DOHH2 (cell line): Measurements from ENCODE around the gene COL4A2.

Source experiments
- H3F3A ChIP-seq: fragments of 200-600 bp; sonication (generic), shearing (Covaris generic); 2 replicates; pipeline ENCODE4 v1.6.0; 2016; ENCODE audit warnings: antibody characterized with exemption, mild to moderate bottlenecking; ENCODE audit not compliant: control insufficient read depth, insufficient read depth
- H3K27ac ChIP-seq: fragments of 200-600 bp; sonication (generic); 2 replicates; pipeline ENCODE4 v1.5.1; 2014; ENCODE audit warnings: low read depth, mild to moderate bottlenecking, low read length, moderate library complexity
- H3K27me3 ChIP-seq: fragments of 200-600 bp; sonication (generic); 2 replicates; pipeline ENCODE4 v1.6.1; 2014; ENCODE audit warnings: mild to moderate bottlenecking, low read length, mixed read lengths; ENCODE audit not compliant: control insufficient read depth
- H3K36me3 ChIP-seq: fragments of 200-600 bp; sonication (generic); 2 replicates; pipeline ENCODE4 v1.6.1; 2014; ENCODE audit warnings: mild to moderate bottlenecking, low read length, moderate library complexity, mixed read lengths; ENCODE audit not compliant: control insufficient read depth
- H3K4me1 ChIP-seq: fragments of 200-600 bp; sonication (generic); 2 replicates; pipeline ENCODE4 v1.6.1; 2014; ENCODE audit warnings: mild to moderate bottlenecking, low read length, mixed read lengths; ENCODE audit not compliant: control insufficient read depth
- H3K4me2 ChIP-seq: fragments of 200-600 bp; sonication (generic); 2 replicates; pipeline ENCODE4 v1.6.0; 2014; ENCODE audit warnings: mild to moderate bottlenecking, low read length, moderate library complexity
- H3K4me3 ChIP-seq: fragments of 200-600 bp; sonication (generic); 2 replicates; pipeline ENCODE4 v1.5.1; 2014; ENCODE audit warnings: mild to moderate bottlenecking, low read length, mixed read lengths
- H3K79me2 ChIP-seq: fragments of 200-600 bp; sonication (generic); 2 replicates; pipeline ENCODE4 v1.6.1; 2014; ENCODE audit warnings: mild to moderate bottlenecking, low read length, mixed read lengths; ENCODE audit not compliant: control insufficient read depth
- H3K9me2 ChIP-seq: fragments of 200-600 bp; sonication (generic); replicated peaks from 2 replicates; pipeline ENCODE4 v1.6.1; 2014; ENCODE audit warnings: mild to moderate bottlenecking, low read length, mixed read lengths; ENCODE audit not compliant: control insufficient read depth
- H3K9me3 ChIP-seq: fragments of 200-600 bp; sonication (generic); 2 replicates; pipeline ENCODE4 v1.6.1; 2014; ENCODE audit warnings: antibody characterized with exemption, low read length, mixed read lengths; ENCODE audit not compliant: control insufficient read depth, insufficient read depth
- H4K20me1 ChIP-seq: fragments of 200-600 bp; sonication (generic); 2 replicates; pipeline ENCODE4 v1.6.0; 2014; ENCODE audit warnings: low read depth, mild to moderate bottlenecking, antibody characterized with exemption, low read length, moderate library complexity; ENCODE audit not compliant: control insufficient read depth, insufficient read depth
- CTCF ChIP-seq: fragments of 200-600 bp; sonication (generic); IDR thresholded peaks from one replicate; pipeline ENCODE4 v1.5.1; 2014; ENCODE audit warnings: antibody characterized with exemption, mild to moderate bottlenecking, low read depth, low read length; ENCODE audit not compliant: poor library complexity, severe bottlenecking
- EZH2phosphoT487 ChIP-seq: fragments of 200-600 bp; sonication (generic); IDR thresholded peaks from 2 replicates; pipeline ENCODE4 v1.6.1; 2017; ENCODE audit warnings: borderline replicate concordance, mild to moderate bottlenecking, antibody characterized with exemption, low read length, moderate library complexity, mixed read lengths

COL4A2 gene

GRCh38 chr13:110262508-110263291 is 44.4 kb upstream of the COL4A2 start:
- H3K4me3 ChIP-seq, result no peak overlapping the region
- H4K20me1 ChIP-seq, result no peaks in the 10 kb centered on the region
- H3K27ac ChIP-seq, result no peak overlapping the region

GRCh38 chr13:110263404-110263803 is 43.7 kb upstream of the COL4A2 start:
- no peaks in the 10 kb centered on the region for H3K9me3 ChIP-seq
- no peaks in the 10 kb centered on the region for H3K79me2 ChIP-seq
- H4K20me1 ChIP-seq, result no peaks in the 10 kb centered on the region
- H3K27me3 ChIP-seq, result no peaks in the 10 kb centered on the region; the same call in 1 of the 2 replicates
- TF ChIP-seq EZH2phosphoT487, result no peak
- no peak for TF ChIP-seq CTCF
- no peak overlapping the region for H3K27ac ChIP-seq
- H3K36me3 ChIP-seq, result no peaks in the 10 kb centered on the region
- H3K9me2 ChIP-seq, result no peaks in the 10 kb centered on the region
- no peak overlapping the region for H3K4me3 ChIP-seq
- H3K4me2 ChIP-seq, result no peak overlapping the region
- H3K4me1 ChIP-seq, result no peaks in the 10 kb centered on the region
- H3F3A ChIP-seq, result no peaks in the 10 kb centered on the region

More at GRCh38 chr13:110262508-110263291, 44.4 kb upstream of the COL4A2 start:
- Histone ChIP-seq H3F3A (no peaks in the 10 kb centered on the region), H3K36me3 (no peaks in the 10 kb centered on the region), H3K4me1 (no peaks in the 10 kb centered on the region), H3K27me3 (no peaks in the 10 kb centered on the region; the same call in 1 of the 2 replicates), H3K4me2 (no peak overlapping the region), H3K9me2 (no peaks in the 10 kb centered on the region), H3K9me3 (no peaks in the 10 kb centered on the region), H3K79me2 (no peaks in the 10 kb centered on the region)
- TF ChIP-seq CTCF, result no peak
- TF ChIP-seq EZH2phosphoT487, result no peak

GRCh38 chr13:110263888-110264287 is 43.2 kb upstream of the COL4A2 start:
- Histone ChIP-seq H3K4me3 (no peak overlapping the region), H3K9me3 (no peaks in the 10 kb centered on the region), H3K36me3 (no peaks in the 10 kb centered on the region), H3K4me1 (no peaks in the 10 kb centered on the region), H3K4me2 (no peak overlapping the region), H3F3A (no peaks in the 10 kb centered on the region), H3K27me3 (no peaks in the 10 kb centered on the region; the same call in 1 of the 2 replicates), H4K20me1 (no peaks in the 10 kb centered on the region), H3K27ac (no peak overlapping the region), H3K9me2 (no peaks in the 10 kb centered on the region), H3K79me2 (no peaks in the 10 kb centered on the region)
- no peak for TF ChIP-seq EZH2phosphoT487
- TF ChIP-seq CTCF, result no peak
